ENCODE measurements around the gene GABRA5.
"Not testable (repeated sequence)": the region's sequence is repeated elsewhere in the genome, so short reads cannot be mapped to it uniquely, and the experiment has no call there.

GABRA5 gene

GRCh38 chr15:26879706-26880105 lies 12.8 kb downstream of the GABRA5 start:
- DNase-seq, result no peak

GRCh38 chr15:26882112-26882511 lies 15.2 kb downstream of the GABRA5 start:
- no peak for DNase-seq

DNA sequence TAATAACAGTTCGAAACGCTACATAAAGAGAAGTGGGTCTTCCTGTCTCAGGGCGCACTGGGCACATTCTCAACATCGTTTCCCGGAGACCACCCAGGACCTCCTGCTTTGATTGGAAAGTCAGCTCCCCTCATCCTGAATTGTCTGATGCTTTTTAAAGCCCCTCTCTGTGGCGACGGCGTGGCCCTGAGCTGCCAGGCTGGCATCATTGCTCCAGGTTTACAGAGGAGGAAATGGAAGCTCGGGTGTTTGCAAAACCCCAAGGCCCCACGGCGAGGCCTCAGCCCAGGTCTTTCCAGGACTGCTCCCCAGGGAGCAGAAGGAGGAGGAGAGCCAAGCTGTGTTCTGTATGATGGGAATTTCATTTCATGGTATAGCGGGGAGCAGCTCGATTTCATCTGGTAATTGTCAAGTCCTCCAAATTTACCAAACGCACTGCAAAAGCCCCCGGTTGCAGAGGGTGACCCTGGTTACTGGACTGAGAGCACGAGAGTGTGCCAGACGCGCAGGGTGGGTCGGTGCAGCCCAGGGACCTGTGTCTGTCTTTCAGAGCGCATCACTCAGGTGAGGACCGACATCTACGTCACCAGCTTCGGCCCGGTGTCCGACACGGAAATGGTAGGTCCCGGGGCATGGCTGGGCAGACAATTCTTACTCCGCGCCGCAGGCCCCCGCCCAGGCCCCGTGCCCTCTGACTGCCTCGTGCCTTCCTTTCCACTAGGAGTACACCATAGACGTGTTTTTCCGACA lies 15.9 kb downstream of the GABRA5 start:
- no peak for DNase-seq

DNA sequence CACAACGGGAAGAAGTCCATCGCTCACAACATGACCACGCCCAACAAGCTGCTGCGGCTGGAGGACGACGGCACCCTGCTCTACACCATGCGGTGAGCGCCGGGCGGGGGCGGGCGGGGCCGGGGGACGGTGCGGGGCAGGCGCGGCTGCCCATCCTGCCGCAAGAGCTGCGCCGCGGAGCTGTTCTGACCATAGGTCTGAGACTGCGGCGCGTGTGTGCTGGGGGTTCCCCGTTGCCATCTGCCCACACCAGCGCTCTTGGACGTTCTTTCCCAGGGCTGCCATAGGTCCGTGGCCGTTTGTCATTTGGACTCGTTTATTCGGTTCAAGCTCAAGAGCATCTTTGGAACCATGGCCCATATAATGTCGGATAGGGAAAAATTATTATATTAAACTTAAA lies 16.6 kb downstream of the GABRA5 start:
- DNase-seq, result no peak

DNA sequence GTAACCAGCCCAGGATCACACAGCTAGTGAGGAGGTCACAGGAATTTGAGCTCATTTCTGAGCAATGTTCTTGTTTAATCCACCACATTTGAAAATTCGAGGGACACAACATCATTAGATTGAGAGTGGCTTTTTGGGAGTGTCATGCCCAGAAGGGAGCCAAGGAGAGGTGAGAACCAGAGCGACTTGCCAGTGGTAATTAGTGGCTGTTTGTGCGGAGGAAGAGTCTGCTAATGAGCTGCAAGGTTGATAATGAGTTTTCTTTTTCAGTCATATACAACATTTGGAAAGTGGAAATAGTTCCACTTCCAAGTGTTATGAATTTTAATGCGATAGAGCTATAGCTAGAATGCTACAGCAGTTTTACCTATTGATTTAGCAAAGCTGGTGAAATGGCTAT lies 19.7 kb downstream of the GABRA5 start:
- DNase-seq, result no peak

DNA sequence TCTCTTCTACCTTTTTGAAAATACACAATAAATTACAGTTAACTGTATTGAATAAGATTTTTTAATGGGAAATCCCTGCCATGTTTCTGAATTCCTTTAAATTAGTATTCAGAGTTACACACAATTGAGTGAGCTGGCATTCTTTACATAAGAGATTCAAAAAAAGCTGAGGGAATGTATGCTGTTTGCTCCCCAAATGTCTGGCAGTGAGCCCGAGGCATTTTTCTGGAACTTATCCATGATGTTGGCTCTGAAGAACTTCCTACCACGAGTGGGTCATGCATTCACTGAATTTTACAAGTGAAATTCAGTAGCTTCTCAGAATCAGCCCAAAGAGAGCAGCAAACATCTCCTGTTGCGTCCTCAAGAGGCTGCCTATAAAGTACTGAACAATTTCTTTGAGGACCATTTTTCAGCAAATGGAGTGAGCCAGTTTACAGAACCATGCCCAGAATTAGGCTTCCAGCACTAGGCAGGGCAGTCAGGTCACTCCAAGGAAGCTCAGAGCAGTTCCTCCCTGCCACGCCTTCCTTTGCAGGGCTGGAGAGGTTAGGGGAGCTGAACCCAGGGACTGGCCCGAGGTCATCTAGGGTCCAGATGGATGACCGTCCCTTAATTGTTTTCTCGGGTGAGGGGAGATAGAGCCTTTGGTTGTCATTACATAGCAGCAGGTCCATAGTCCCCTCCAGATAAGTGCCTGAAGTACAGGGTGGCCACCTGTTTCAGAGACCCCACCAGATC lies 21.2 kb downstream of the GABRA5 start:
- DNase-seq, result no peak

- DNase-seq, result no peak
Observed at GRCh38 chr15:26888761-26889160, 21.9 kb downstream of the GABRA5 start.

- peak; percentile 13 for DNase-seq
Observed at GRCh38 chr15:26889298-26889898, 22.5 kb downstream of the GABRA5 start.

DNA sequence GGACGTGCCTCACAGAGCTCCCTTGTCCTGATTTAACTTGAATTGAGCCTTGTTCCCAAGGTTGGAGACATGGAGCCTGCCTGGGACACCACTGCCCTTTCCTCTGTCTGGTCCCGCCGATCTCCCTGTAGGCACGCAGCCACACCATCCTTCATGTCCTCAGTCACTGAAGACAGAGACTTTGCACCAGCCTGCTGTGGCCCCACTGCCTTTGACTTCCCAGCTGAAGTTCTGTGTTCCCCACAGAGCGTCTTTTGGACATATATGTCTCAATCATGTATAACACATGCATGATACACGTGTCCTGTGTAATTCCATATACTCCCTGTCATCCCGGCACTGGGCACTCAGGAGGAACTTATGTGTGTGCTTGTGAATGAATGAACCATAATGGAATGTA lies 23.6 kb downstream of the GABRA5 start:
- DNase-seq, result no peak

DNA sequence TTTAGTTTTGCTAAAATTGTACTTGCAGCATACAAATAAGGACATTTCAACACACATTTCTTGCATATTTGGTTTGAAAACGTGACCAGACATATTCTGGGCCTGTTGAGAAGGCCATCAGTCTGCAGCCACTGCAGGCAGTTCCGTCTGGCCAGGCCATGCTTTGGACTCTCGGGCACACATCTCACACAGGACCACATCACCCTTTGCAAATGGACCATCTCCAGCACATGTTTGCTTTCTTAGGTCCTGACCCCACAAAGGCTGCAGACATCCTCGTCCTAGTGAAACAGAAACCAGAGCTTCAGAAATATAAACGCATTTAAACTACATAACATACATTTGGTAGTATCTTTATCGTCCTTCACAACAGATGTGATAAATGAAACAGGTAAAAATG lies 24.1 kb downstream of the GABRA5 start:
- DNase-seq, result no peak

DNA sequence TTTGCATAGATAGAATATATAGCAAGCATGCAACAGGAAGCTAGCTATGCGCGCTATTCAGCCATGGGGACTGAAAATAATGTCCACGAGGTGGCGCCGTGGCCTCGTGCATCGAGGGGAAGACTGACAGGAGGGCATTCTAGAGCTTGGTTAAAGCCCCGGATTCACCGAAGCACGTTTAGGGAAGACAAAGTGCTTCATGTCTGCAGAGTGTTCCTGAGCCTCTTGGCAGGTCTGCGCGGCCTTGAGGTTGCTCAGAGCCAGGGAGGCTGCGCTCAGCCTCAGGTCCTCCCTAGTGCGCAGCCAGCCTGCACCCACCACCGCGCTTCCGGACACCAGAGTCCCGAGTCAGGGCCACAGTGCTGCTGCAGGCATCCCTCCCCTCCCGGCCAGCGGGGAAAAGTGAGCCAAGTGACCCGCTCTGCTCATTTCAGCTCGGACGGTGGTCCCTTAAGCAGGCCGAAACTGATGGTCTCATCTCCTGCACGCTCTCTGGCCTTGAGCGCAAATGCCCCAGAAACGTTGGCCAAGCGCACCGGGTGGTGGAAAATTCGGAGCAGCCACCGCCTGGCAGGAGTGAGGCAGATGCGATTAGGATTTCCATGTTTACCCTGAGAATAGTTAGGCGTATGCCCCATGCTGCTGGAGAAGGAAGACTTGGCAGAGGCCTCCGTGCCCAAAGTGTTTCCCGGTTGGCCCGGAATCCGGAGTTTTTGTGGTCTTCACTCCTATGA lies 24.8 kb downstream of the GABRA5 start:
- DNase-seq, result peak; percentile 38

DNA sequence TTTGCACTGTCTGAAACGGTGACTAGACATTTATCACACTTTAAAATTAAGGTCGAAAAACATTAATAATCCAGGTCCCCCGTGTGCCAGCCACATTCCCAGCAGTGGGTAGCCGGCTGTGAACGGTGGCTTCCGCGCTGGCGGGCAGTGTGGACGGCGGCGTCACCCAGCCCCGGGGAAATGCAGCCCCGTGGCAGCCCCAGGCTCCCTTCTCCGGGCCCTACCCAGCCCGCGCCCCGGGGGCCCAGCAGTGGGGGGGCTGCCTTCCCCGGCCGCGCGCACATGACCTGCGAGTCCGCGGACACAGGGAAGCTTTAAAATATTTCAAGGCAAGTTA lies 25.3 kb downstream of the GABRA5 start:
- no peak for DNase-seq

DNA sequence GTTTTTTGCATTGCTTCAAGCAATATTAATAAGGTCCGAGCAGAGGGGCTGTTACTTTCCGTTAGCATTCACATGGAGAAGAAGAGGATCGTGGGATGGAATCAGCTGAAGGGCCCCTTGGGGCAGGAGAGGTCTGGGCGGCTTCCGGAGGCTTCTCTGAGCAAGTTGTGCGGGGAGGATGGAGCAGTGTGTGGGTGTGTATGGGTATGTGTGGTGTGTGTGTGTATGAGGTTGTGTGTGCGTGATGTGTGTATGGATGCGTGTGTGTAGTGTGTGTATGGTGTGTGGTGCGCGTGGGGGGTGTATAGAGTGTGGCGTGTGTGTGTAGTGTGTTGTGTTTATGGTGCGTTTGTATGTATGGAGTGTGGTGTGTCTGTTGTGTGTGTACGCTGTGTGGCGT lies 25.8 kb downstream of the GABRA5 start:
- no peak for DNase-seq

DNA sequence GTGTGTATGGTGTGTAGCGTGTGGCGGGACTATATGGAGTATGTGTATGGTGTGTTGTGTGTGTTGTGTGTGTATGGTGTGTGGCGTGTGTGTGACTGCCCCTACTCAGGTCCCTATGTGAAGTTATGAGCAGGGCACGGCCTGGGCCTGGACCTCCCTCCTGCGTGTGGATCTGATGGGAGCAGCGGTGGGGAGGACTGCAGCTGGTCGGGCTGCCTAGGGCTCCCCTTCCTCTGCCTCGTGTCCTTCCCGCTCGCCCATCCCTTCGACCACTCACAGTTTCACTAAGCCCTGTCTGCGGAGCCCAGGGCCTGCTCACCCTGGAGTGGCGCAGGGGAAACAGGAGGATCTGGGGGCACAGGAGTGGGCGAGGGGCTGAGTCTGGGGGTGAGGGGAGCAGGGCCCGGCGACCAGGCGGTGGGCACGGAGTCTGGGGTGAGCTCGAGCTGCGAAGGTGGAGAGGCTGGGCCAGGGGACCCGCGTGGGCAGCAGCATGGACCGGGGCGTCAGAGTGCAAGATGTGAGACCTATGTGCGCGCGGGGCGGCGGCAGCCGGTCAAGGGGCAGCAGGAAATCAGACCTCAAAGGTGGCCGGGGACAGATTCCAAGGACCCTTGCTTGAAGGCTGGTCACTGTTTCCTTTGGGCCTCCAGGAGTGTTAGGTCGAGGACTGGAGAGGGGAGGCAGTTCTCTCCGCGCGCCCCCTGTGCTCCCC lies 26.6 kb downstream of the GABRA5 start:
- DNase-seq, result no peak

GRCh38 chr15:26894181-26894580 lies 27.3 kb downstream of the GABRA5 start:
- DNase-seq, result no peak

DNA sequence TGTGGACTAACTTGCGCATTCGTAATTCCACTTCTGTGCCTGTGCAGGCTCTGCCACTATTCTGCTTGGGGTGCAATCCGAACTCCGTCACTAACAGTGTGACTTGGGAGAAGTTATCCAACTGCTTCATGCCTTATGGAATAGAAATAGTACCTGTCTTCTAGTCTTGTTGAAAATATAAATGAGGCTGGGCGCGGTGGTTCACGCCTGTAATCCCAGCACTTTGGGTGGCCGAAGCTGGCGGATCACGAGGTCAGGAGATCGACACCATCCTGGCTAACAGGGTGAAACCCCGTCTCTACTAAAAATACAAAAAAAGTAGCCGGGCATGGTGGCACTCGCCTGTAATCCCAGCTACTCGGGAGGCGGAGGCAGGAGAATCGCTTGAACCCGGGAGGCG lies 28.5 kb downstream of the GABRA5 start:
- DNase-seq, result not testable (repeated sequence)

- DNase-seq, result no peak
Observed at GRCh38 chr15:26899658-26900057, 32.8 kb downstream of the GABRA5 start.

GRCh38 chr15:26901041-26901440 lies 34.2 kb downstream of the GABRA5 start:
- no peak for DNase-seq

GRCh38 chr15:26910715-26911114 lies 43.9 kb downstream of the GABRA5 start:
- DNase-seq, result no peak

DNA sequence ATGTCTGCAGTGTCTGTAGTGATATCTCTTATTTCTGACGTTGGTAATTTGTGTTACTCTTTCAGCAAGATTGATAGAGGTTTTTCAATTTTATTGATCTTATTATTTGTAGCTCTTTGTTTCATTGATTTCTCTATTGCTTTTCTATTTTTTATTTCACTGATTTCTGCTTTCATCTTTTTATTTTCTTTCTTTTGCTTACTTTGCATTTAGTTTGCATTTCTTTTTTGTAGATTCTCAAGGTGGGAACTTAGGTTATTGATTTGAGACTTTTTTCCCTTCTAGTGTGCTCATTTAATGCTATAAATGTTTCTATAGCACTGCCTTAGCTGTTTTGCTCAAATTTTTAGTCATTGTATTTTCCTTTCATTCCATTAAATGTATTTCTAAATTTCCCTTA lies 54.6 kb downstream of the GABRA5 start:
- DNase-seq, result no peak

DNA sequence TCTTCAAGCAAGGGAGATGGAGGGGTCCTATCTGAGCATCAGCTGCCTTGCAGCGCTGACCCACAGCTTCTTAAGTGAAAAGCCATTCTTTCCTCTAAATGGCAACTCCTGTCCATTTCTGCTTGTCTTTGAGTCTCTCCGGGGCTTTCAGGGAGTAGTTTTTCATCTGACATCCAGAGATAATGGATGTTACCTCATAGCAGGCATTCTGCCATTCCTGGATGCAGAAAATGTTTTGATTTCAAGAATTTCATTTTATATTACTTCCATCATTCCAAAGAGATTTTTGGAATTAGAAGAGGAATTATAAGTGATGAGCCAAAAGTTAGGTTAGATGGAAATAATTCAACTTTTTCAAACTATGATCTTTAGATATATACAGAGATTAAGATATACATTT lies 59.2 kb downstream of the GABRA5 start:
- DNase-seq, result no peak

DNA sequence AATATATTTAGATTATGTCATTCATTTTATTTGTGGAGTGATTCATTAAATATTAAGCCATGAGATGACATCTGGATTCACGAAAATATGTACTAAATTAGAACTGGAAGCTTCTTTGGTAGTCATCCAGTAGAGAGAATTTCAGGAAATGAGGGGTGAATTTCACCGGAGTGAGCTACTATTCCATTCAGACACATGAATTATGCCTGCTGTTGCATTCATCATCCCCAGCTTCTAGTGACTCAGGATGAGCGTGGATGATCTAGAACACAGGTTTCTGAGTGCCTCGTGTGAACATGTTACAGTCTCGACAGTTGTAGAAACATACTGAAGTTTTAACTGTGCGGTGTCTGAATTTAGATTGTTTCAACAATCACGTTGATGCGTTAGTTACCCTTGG lies 61.2 kb downstream of the GABRA5 start:
- no peak for DNase-seq

- DNase-seq, result no peak
Observed at GRCh38 chr15:26929588-26929987, 62.7 kb downstream of the GABRA5 start.
